ENCODE results near the gene RIC1.

Gene RIC1

GRCh38 chr9:5800969-5801738 is 172.2 kb downstream of the RIC1 start:
- no peak for TF ChIP-seq CTCF (IDR thresholded peaks at IDR 0.05; ENCODE audit: borderline replicate concordance, control extremely low read depth, extremely low read depth, insufficient read depth, missing control alignments)
- in situ Hi-C loops (cut with MboI; ENCODE audit: low sequenced_read_pairs, unreplicated experiment): no loop called here
- DNase-seq (ENCODE audit: low spot score): no peak

- in situ Hi-C loops (cut with MboI; ENCODE audit: low sequenced_read_pairs, unreplicated experiment): no loop called here
- no peak for TF ChIP-seq CTCF (IDR thresholded peaks at IDR 0.05; ENCODE audit: borderline replicate concordance, control extremely low read depth, extremely low read depth, insufficient read depth, missing control alignments)
- DNase-seq (ENCODE audit: low spot score): no peak
Measured at GRCh38 chr9:5801739-5802113, 172.8 kb downstream of the RIC1 start.

GRCh38 chr9:5805478-5805877 is 176.6 kb downstream of the RIC1 start:
- DNase-seq (ENCODE audit: low spot score): no peak
- no peak for TF ChIP-seq CTCF (IDR thresholded peaks at IDR 0.05; ENCODE audit: borderline replicate concordance, control extremely low read depth, extremely low read depth, insufficient read depth, missing control alignments)
- in situ Hi-C loops (cut with MboI; ENCODE audit: low sequenced_read_pairs, unreplicated experiment): no loop called here

- in situ Hi-C loops (cut with MboI; ENCODE audit: low sequenced_read_pairs, unreplicated experiment): no loop called here
- TF ChIP-seq CTCF (IDR thresholded peaks at IDR 0.05; ENCODE audit: borderline replicate concordance, control extremely low read depth, extremely low read depth, insufficient read depth, missing control alignments): no peak
- no peak for DNase-seq (ENCODE audit: low spot score)
Measured at GRCh38 chr9:5811751-5812150, 182.8 kb downstream of the RIC1 start.

GRCh38 chr9:5813824-5814223 is 184.9 kb downstream of the RIC1 start:
- no peak for TF ChIP-seq CTCF (IDR thresholded peaks at IDR 0.05; ENCODE audit: borderline replicate concordance, control extremely low read depth, extremely low read depth, insufficient read depth, missing control alignments)
- no peak for DNase-seq (ENCODE audit: low spot score)
- in situ Hi-C loops (cut with MboI; ENCODE audit: low sequenced_read_pairs, unreplicated experiment): no loop called here

- in situ Hi-C loops (cut with MboI; ENCODE audit: low sequenced_read_pairs, unreplicated experiment): no loop called here
- TF ChIP-seq CTCF (IDR thresholded peaks at IDR 0.05; ENCODE audit: borderline replicate concordance, control extremely low read depth, extremely low read depth, insufficient read depth, missing control alignments): no peak
- no peak for DNase-seq (ENCODE audit: low spot score)
Measured at GRCh38 chr9:5815461-5815860, 186.6 kb downstream of the RIC1 start.

Measured in GM13976 (cell line).